ENCODE data around the gene FOXI3.

Gene FOXI3

DNA sequence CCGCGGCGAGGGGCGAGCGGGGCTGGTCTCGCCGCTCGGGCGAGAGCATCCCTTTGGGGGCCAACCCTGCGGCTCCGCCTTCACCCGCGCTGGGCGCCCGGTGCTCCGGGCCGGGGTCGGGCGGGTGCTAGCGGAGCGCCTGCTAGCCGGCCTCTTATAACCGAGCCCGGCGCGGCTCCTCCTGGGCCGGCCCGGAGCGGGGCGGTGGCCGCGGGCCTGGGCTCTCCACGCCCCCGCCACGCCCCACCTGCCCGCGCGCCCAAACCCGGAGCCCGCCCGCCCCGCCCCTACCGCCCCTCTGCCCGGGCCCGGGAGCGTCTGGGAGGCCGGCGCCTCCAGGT, at the start of gene FOXI3:
Gene FOXI3, minus strand, starts transcription at position 129 of the 341 bp plus-strand sequence. CDS start 158 bp downstream, outside the sequence.
- DNase-seq (ENCODE audit: low read depth, low spot score): no peak

DNA sequence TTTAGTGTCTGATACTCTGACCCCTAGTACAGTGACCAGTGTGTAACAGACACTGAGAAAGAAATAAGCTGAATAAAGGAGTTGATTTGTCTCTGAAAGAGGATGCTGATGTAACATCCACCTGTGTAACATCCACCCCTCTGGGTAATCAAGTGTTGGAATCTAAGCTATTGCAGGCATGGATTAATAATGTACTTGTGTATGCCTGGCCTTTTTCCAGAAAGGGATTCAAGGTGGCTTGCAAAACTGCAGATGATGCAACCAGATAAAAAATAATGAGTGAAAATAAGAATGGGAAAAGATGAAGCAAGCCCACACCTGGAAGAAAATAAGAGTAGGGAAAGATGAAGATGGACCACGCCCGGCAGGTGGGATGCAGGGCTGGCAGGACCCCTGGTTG, 48.2 kb upstream of the FOXI3 start:
- DNase-seq (ENCODE audit: low read depth, low spot score): no peak

DNA sequence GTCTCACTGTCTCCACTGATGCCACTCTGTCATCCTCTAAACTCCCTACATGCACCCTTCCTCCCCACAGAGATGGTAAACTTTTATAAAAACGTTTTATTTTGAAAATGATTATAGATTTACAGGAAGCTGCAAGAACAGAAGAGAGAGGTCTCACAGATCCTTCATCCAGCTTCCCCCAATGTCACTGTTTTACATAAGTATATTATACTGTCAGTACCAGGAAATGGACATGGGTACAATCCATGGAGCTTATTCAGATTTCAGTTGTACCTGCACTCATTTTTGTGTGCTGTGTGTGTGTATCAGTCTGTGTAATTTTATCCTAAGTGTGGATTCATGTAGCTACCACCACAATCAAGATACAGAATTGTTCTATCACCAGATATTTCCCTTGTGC, 46.7 kb upstream of the FOXI3 start:
- no peak for DNase-seq (ENCODE audit: low read depth, low spot score)

DNA sequence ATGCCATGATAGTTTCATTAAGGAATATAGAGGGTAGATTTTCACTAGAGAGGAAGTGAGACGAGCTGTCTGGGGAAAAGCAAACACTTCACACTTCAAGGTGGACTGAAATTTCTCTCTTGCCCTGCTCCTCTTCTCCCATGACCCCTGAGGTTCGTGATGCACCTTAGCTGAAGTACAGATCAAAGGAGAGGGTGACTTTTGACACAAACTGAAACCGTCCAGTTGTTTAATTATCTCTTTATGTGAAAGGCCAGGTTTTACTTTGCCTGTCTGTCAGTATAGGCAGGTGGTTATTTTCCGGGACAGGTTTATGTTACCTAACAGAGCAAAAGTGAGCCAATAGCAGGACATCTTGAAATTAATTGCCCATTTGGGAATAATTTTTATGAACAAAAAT, 41.0 kb upstream of the FOXI3 start:
- DNase-seq (ENCODE audit: low read depth, low spot score): no peak

DNA sequence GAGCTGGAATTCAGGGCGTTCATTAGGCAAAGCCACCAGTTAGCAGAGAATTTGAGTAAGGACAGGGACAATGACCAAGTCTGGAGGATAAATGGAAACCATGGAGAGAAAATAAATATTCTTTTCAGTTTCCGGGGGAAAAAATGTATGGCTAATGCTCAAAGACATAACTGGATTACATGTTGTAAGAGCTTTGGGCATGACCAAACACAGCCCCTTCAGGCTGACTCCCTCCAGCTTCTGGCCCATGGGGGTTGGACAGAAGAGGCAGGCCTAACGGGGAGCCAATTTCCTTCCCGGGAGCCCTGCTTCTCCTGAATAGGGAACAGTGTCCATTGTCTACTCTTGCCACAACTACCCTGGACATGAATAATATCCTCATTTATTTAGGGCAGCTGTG, 39.5 kb upstream of the FOXI3 start:
- DNase-seq (ENCODE audit: low read depth, low spot score): no peak

DNA sequence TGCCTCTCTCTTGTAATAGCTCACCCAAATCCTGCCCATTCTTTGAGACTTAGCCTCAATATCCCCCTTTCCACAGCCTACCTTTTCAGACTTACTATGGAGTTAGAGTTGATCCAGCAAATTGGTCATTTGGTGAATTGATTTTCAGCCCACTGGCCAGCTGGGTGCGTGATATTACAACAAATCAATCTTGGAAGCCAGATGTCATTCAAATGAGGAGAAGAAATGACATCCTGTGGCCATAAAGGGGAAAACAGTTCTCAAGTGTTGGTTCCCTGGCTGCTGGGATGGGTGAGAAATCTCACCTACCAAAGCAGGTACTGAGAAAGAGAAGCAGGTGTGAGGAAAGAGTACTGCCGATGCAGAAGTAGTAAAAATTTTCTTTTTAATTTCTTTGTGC, 36.7 kb upstream of the FOXI3 start:
- DNase-seq (ENCODE audit: low read depth, low spot score): no peak

DNA sequence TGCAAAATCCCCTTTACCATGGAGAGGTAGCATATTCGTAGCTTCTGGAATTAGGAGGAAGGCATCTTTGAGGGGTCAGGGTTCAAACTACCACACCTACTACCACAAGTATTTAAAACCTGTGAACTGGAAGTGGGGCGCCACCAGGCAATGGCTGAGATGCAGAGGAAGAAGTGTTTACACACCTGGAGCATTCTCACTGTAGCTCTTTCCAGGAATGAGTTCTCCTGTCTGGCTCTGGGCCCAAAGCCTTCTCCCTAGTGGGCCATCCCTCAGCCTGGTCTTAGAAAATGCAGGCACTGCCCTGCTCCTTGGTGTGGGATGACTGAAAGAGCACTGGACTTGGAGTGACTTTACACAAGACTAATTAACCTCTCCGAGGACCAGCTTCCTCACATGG, 30.7 kb upstream of the FOXI3 start:
- no peak for DNase-seq (ENCODE audit: low read depth, low spot score)

DNA sequence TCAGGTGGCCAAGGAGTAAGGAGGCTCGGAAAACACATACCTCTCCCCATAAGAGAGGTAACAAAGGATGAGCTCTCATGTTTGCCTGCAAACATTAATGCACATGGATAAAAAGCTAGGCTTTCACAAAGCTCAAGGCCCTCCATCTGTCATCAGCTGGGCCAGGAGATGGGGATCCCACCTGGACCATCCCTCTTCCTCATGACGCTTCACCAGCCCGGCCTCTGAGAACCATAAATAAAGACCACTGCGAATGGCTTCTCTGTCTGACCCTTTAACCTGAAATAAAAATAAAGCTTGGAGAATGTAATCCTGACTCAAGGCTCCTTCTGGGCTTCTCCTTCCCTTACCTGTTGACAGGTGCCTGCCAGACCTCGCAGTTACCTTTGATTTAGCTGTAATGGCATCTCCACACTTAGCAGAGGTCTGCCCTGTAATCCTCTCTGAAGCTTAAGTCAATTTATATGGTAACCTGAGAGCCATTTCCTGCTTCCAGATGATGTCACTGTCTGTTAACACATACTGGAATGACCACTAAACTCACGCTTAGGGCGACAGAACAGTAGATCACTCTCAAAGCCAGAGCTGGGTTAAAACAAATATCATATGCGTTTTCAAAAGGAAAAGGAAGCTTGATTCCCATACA, 29.3 kb upstream of the FOXI3 start:
- no peak for DNase-seq (ENCODE audit: low read depth, low spot score)

DNA sequence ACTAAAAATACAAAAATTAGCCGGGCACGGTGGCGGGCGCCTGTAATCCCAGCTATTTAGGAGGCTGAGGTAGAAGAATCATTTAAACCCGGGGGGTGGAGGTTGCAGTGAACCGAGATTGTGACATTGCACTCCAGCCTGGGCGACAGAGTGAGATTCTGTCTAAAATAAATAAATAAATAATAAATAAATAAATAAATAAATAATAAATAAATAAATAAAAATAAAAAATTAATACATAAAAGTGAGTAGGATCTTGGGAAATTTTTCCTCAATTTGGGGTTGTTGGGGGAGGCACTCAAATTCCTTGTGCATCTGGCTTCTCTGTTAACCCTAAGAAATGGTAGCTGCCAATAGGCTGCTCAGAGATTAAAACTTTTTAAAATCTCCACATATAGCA, 20.3 kb upstream of the FOXI3 start:
- DNase-seq (ENCODE audit: low read depth, low spot score): no peak

DNA sequence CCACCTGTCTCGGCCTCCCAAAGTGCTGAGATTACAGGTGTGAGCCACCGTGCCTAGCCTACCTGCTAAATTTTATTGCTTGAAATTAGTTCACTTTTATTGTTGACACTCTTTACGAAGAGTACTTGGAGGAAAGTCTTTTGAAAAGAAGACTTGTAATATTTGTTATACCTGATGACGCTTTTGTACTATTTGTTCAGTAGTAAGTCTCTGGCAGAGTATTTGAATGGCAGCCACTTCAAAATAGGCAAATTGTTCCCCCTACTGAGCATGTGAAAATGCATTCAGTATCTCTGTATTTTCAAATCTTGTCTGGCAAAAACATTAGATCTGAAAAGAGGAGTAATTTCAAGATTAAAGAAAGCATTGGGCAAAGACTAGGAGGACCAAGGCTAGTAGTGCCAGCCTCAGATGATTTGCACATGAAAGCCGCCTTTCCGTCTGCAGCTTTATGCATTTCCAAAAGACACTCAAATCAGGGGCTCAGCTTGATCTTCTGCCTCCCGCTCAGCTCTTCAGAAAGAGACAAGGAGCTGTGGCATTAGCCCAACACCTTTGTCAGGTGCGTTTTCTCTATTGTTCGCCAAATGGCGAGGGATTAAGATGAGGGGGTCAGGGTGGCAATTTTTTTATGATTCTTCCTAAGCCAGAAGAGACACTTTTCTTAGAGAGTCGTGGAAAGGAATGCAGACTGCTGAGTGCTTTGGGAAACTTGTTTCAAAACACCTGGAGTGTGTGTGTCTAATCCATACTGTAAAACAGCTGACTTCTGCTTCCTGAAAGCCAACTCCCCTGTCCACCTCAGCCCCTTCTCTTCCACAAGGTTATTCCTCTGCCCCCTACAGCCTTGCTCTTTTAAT, 18.8 kb upstream of the FOXI3 start:
- DNase-seq (ENCODE audit: low read depth, low spot score): no peak

DNA sequence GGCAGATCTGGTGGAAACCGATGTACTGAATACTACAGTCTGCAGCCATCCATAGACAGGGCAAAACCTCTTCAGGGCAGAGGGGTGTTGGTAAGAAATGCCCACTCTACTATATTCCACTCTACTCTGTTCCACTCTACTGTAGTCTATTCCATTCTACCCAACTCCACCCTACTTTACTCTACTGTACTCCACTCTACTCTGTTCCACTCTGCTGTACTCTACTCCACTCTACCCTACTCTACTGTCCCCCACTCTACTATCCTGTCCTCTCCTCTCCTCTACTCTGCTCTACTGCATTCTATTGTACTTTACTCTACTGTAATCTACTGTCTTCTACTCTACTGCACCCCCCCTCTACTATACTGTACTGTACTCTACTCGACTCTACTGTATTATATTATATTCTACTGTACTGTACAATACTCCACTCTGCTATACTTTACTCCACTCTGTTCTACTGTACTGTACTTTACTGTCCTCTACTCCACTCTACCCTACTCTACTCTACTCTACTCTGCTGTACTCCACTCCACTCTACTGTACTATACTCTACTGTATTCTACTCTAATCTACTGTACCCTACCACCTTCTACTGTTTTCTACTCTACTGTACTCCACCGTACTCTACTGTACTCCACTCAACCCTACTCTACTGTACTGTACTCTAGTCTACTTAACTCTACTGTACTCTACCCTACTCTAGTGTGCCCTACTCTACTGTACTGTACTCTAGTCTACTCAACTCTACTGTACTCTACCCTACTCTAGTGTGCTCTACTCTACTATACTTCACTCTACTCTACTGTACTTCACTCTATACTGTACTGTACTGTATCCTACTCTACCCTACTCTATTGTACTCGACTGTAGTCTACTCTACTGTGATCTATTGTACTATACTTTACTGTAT, 17.0 kb upstream of the FOXI3 start:
- no peak for DNase-seq (ENCODE audit: low read depth, low spot score)

DNA sequence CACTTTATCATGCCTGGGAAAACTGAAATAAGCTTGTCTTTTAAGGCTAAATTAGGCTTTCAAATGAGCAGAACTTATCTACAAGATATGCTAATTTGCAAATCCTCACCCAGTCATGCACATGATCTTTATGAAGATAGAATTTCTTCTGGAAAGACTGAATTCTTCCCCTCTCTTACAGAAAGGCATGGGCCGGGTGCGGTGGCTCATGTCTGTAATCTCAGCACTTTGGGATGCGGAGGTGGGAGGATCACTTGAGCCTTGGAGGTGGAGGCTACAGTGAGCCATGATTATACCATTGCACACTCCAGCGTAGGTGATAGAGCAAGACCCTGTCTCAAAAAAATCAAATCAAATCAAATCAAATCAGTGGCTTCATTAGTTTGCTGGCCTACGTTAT, 11.7 kb upstream of the FOXI3 start:
- DNase-seq (ENCODE audit: low read depth, low spot score): no peak

DNA sequence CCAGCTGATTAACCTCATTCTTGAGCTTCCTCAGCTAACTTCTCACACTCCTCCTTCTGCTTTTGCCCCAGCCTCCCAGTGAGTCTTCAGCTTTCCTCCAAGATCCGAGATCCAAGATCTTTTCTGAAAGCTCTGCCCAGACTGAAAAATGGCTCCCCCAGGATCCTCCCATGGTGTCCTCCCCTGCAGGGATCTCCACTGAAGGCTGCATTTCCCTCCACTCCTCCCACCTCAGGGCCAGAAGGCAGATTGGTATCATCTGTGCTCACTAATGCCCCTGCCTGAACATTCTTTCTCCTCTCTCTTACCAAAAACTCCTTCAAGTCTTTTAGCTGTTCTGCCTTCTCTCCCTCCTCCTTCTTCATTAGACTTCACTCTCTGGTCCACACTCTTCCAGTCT, 6.1 kb upstream of the FOXI3 start:
- no peak for DNase-seq (ENCODE audit: low read depth, low spot score)

DNA sequence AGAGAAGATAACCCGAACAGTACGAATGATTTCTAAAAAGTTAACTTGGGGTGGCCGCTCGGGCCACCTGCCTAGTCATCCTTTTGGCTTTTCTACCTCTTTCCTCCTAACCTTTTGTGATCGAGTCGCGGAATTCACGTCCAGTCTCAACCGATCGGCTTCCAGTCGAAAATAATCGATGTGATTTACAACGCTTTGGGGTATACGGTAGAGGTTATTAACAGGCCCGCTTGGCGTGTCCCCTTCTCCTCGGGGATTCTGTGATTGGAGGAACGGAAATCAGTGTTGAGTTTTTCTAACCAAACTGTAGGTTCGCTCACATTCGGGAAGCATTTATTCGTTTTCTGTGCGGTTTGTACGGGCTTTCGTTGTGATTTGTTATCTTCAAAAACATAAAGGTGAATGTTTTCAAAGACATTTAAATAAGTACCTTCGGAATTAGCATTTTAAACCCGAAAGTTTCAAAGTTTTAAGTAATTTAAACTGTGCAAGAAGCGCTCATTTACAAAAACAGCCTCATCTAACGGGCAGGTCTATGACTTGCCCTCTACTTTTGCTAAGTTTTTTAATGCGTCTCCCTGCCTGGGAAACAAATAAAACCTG, 588 bp upstream of the FOXI3 start:
- no peak for DNase-seq (ENCODE audit: low read depth, low spot score)

DNA sequence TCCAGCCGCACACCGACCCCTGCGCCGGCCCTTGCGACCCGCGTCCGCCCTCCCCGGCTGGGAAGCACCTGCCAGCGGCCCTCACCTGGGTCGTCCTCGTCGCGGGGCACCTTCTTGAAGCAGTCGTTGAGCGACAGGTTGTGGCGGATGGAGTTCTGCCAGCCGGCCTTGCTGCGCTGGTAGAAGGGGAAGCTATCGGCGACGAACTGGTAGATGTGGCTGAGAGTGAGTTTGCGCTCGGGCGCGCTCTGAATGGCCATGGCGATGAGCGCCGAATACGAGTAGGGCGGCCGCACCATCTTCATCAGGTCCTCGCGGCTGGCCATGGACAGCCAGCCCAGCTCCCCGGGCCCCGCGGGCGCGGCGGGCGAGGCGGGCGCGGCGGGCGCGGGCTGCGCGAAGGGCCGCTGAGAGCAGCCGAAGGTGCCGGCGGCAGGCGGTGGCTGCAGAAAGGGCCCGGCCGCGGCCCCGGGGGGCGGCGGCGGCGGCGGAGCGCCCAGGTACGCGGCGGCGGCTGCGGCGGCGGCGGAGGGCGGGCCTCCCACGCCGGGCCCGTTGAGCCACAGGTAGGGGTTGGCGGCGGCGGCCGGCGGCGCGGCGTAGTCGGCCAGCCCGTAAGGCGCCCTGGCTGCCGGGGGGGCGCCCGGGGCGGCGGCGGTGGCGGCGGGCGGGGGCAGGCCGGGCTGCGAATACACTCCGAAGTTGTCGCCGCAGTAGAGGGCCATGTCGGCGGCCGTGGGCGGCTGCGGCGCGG, 505 bp downstream of the FOXI3 start:
- no peak for DNase-seq (ENCODE audit: low read depth, low spot score)

DNA sequence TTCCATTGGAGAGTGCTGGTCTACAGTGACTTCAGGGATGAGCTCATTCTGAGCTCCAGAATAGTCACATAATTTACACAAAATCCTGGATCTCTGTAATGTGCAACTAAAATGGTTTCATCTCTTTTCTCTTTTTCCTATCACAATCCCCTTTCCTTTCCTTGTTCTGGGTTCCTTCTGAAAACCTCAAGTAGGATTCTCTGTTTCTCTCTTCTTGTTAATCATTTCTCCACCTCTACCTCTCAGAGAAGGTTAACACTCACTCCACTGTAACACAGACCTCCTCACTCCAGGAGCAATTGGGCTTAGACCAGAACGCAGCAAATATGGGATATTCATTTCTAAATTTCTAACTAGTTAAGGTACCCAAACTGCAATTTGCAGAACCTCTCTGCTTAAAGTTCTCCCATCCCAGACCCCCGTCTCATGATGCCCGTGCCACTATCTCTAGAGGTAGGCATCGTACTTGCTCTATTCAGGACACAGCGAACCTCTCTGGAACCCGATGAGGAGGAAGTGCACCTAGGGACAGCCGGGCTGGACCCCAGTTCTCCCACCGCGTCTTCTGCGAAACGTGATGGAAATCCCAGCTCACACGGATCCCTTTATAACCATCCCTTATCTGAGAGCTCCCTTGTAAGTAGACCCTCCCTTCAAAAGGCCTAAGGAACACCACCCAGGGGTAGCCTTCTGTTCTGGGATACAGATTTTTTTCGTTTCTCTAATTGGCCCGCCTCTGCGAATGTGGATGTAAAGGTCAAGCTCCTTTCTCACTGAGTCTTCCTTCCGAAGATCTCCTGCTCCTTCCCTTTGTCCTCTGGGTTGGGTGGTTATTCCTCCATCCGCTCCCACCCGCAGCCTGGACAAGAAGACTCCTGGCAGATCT, 1.3 kb downstream of the FOXI3 start:
- DNase-seq (ENCODE audit: low read depth, low spot score): no peak

DNA sequence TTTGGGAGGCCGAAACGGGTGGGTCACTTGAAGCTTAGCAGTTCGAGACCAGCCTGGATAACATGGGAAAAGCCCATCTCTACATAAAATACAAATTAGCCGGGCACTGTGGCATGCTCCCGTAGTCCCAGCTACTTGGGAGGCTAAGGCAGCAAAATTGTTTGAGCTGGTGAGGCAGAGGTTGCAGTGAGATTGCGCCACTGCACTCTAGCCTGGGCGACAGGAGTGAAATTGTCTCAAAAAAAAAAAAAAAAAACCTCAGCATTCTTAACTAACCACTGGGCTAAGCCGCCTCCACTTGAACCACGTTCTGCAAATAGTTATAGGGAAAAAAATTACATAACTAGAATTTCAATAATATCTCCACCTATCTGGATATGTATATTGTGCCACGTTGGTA, 2.3 kb downstream of the FOXI3 start:
- no peak for DNase-seq (ENCODE audit: low read depth, low spot score)

DNA sequence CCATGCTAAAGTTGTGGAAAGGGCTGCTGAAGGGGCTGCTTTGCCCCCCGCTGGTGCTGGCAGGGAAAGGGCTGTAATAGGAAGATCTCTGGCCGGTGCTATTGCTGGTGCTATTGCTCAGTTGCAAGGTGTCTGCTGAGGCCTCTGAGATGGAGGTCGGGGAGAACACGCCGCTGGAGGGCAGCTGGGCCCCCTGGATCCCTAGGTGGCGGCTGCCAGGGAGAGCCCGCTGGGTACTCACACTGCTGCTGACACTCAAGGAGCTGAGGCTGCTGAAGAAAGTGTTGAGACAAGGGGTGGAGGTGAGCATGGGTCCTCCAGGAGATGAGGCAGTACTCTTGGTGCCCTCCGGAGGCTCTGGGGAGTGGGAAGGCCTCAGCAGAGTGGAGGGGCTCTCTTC, 4.2 kb downstream of the FOXI3 start:
- no peak for DNase-seq (ENCODE audit: low read depth, low spot score)

DNA sequence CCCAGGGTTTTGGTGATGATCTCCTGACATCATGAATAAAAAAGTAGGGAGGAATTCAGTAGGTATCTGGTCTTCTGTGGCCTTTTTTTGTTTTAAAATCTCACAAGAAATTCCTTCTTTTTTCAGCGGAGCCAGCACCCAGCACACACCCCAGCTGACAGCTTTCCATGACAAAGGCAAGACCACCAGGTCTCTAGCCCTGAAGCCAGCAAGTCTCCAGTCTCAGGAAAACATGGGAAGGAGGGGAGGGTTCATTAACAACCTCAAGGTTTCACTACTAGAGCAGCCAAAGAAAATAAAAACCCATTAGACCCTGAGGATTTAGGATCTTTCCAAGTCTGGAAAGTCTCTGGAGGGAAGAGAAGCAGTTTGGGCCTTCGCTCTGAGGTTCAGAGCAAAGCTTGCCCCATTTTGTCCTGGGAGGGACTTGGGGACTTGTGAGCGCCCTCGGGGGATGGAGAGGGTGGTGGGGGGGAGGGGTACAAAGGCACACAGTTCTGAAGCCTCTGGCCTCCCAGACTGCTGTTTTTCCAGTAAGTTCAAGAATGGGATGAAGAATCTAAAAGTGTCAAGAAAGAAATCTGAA, 9.0 kb downstream of the FOXI3 start:
- no peak for DNase-seq (ENCODE audit: low read depth, low spot score)

DNA sequence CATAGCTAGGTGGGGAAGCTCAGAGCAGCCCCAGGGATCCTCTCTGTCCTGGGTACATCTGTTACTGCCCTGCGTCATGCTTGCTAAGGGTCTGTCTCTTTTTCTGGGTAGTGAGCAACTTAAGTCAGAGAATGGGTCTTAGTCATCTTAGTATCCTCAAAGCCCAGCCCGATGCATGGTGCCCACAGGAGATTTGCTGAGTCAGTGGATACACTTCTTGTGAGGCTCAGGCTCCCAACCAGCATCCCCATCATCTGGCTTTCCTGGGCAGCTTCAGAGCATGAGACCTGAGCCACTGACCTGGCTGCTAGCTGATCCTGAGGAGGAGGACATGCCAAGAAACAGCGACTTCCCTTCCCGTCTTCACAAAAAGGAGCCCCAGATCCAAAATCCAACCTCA, 10.0 kb downstream of the FOXI3 start:
- no peak for DNase-seq (ENCODE audit: low read depth, low spot score)
